Activated T-helper 2 cell treated with anti-CD3 and anti-CD28 coated beads, Interferon-gamma antibody, Interleukin-2, Interleukin-4, amounts not matched to agents 10 μg/mL and 5 μg/mL and 100 μg/mL, durations not matched to agents 14 hours and 24 hours and 36 hours (primary cell): ENCODE results near the gene HES3. TPM values are rescaled to one million over a fixed set of nuclear protein-coding genes. Genes with fewer than 3 reads are reported as not detected.

Experiments
- DNase-seq: peaks from one replicate; pipeline ENCODE4 v3.0.0; 2021; ENCODE audit warnings: low spot score
- H3K27ac Mint-ChIP-seq: one replicate; pipeline ENCODE4 v1.8.0; 2021; ENCODE audit warnings: mixed read lengths
- H3K27me3 Mint-ChIP-seq: one replicate; pipeline ENCODE4 v1.8.0; 2021; ENCODE audit warnings: low read depth, mixed read lengths
- H3K36me3 Mint-ChIP-seq: one replicate; pipeline ENCODE4 v1.8.0; 2021; ENCODE audit warnings: low read depth, mixed read lengths
- H3K4me1 Mint-ChIP-seq: one replicate; pipeline ENCODE4 v1.8.0; 2021; ENCODE audit warnings: low read depth, mixed read lengths
- H3K4me3 Mint-ChIP-seq: one replicate; pipeline ENCODE4 v1.8.0; 2021; ENCODE audit warnings: low read depth, mild to moderate bottlenecking, moderate library complexity, mixed read lengths
- H3K9me3 Mint-ChIP-seq: one replicate; pipeline ENCODE4 v1.8.0; 2021; ENCODE audit warnings: mixed read lengths
- intact Hi-C: fragments of 100-400 bp; cut with micrococcal nuclease; formaldehyde crosslinking; loops from one replicate; pipeline ENCODE4 v1.15.1; 2023
- total RNA-seq: library from RNA; stranded (reverse); gene quantifications from 2 replicates; pipeline ENCODE4 v1.2.3, GENCODE V29; 2022

The HES3 gene
- total RNA-seq = not detected in 2 replicates

DNA sequence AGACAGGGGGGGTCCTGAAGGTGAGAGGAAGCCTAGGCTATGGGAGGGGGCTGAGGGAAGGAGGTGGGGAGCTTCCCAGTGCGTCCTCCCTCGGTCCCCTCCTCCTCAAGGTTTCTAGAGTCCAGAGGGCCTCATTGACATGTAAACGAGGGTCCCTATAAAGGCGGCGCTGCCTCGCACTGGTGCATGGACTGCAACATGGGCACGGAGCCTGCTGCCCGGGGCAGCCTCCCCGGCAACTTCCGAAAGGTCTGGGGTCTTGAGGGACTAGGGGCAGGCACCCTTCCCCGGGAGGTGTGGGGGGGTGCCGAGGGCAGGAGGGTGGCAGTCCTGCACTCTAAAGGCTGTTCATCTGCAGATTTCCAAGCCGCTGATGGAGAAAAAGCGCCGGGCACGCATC is at the start of gene HES3:
HES3 (plus strand) TSS at position 187 of the 400 bp plus-strand sequence; CDS start at position 374, 187 bp downstream.
- Mint-ChIP-seq H3K4me3 (no peak within 1 kb of the TSS), H3K9me3 (no peaks in the 10 kb centered on the region), H3K36me3 (no peaks in the 10 kb centered on the region), H3K27ac (no peak within 1 kb of the TSS), H3K4me1 (peaks cover 7% of the 10 kb centered on the region), H3K27me3 (peaks cover 69% of the 10 kb centered on the region)
- no peak for DNase-seq
- intact Hi-C loops = no loop called here

DNA sequence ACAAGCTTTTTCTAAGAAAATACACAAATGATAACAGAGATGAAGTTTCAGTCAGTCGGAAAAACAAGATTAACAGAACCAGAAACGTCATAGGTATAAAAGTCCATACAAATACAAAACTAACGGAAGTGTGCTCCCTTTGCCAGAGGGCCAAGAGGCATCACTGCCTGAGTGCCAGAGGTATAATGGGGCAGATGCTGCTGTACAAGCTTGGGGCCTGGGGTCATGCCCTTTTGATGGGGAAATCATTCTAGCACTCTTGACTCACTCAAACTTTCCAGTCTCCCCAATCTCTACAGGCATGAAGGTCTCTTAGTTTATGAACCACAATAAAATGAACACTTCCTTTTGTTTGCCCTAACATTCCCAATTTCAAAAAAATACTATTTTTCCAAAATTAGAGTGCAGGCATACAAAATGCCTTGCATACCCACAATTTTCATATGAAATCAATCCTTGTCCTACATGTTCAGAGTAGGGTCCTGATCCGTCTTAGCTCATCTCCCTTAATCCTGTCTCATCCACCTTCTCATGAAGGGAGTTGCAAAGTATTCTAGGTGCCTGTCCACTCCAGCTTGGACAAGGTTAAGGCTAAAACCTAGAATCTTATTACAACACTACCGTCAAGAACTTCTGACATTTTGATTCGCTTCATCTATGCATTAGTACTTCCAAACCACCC is 46.1 kb upstream of the HES3 start:
- intact Hi-C loops = loop anchor here (1.0 to 5.0 kb wide), 5 partner anchors 8 to 206 kb away; partner anchors contain the start of genes ACOT7, ICMT, NPHP4 and RNF207
- no peaks in the 10 kb centered on the region for H3K9me3 Mint-ChIP-seq
- no peaks in the 10 kb centered on the region for H3K27me3 Mint-ChIP-seq

DNA sequence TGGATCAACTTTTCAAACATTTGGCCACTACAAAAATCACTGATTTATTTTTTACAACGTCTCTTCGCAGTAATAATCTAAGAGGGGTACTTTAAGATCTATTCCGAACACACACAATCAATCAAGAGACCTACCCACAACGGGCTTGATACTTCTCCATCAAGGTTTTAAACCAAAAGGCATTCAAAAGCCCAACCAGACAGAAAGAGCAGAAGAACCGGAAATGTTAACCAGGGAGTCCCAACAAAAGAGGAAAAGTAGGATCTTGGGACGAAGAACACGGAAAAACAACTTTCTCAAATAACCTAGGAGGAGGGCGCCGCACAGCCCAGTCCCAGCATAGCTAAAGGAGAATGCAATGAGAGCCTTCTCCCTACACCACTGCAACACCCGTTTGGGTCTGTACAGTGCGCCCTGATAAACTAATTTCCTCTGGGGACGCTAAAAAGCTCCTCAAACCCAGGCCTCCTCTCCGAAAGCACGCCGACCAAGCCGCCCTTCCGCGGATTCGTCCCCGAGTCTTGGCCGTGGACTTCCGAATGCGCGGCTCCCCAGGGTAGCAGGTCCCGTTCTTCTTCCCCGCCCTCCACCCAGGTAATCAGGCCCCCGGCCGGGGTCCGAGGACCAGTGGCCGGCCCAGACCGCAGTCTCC is 45.2 kb upstream of the HES3 start:
- Mint-ChIP-seq H3K9me3 (no peaks in the 10 kb centered on the region), H3K27me3 (no peaks in the 10 kb centered on the region), H3K4me1 (peaks cover 29% of the 10 kb centered on the region), H3K27ac (peak overlapping the region; percentile 89), H3K4me3 (peak overlapping the region; percentile 98), H3K36me3 (peaks cover 38% of the 10 kb centered on the region)
- intact Hi-C loops = loop anchor here (1.0 to 5.0 kb wide), 5 partner anchors 8 to 206 kb away; partner anchors contain the start of genes ACOT7, ICMT, NPHP4 and RNF207
- DNase-seq = peak; percentile 26

More for the DNA sequence above, 46.1 kb upstream of the HES3 start:
- Mint-ChIP-seq H3K36me3 (peaks cover 47% of the 10 kb centered on the region), H3K4me3 (peak overlapping the region; percentile 98), H3K27ac (peak overlapping the region; percentile 89), H3K4me1 (peaks cover 29% of the 10 kb centered on the region)
- no peak for DNase-seq

GRCh38 chr1:6199298-6200187 is 44.4 kb upstream of the HES3 start, which contains the start of gene RPL22:
Gene RPL22 (minus strand): TSS chr1:6199595. CDS start chr1:6199573, 22 bp downstream.
- intact Hi-C loops = loop anchor here (2.0 to 5.0 kb wide), 4 partner anchors 38 to 207 kb away; partner anchors contain the start of genes ACOT7, ICMT and NPHP4
- Mint-ChIP-seq H3K27ac (peak within 1 kb of the TSS; percentile 94), H3K4me1 (peaks cover 29% of the 10 kb centered on the region), H3K27me3 (no peaks in the 10 kb centered on the region), H3K36me3 (peaks cover 33% of the 10 kb centered on the region), H3K9me3 (no peaks in the 10 kb centered on the region), H3K4me3 (peak within 1 kb of the TSS; percentile 98)
- peak; percentile 97 for DNase-seq

DNA sequence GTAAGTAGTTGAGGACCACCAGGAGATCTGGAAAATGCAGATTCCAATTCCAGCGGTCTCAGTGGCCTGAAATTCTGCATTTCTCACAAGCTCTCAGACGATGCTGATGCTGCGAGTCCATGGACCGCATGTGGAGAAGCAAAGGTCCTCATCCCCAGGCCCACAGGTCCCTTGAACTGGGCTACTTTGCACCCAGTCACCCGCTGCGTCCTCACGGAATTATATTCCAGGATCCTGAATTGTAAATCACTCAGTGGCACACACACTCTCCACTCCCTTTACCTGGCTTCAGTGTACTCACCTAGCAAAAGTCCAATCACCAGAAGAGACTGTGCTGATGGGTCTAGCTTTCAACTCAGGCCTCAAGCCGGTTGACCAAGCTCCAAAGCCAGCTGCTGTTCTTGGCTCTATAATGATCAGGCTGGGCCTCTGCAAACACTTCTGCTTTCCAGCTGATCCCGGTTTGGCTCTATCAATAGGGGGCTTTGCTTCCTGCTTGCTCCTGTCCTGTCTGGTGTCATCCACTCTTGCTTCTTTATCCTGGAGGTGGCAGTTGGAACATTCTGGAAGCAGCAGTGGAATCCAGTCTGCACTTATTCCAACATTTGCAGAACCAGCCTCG is 43.7 kb upstream of the HES3 start:
- no peaks in the 10 kb centered on the region for H3K27me3 Mint-ChIP-seq
- H3K36me3 Mint-ChIP-seq = peaks cover 30% of the 10 kb centered on the region
- H3K4me3 Mint-ChIP-seq = peak overlapping the region; percentile 98
- intact Hi-C loops = no loop called here
- peaks cover 33% of the 10 kb centered on the region for H3K4me1 Mint-ChIP-seq
- no peak for DNase-seq
- peak overlapping the region; percentile 94 for H3K27ac Mint-ChIP-seq
- no peaks in the 10 kb centered on the region for H3K9me3 Mint-ChIP-seq

DNA sequence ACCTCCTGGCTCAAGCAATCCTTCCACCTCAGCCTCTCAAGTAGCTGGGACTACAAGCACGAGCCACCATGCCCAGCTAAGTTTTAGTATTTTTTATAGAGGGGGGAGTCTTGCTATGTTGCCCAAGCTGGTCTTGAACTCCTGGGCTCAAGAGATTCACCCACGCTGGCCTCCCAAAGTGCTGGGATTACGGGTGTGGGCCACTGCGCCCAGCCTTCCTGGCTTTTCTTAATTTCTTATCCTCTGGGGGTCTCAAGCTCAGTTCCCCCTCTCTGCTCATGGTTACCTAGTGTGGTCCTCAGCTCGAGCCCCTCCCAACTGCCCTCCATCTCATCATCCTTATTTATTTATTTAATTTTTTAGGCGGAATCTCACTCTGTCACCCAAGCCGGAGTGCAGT is 41.7 kb upstream of the HES3 start:
- no peak overlapping the region for H3K4me3 Mint-ChIP-seq
- DNase-seq = no peak
- peaks cover 30% of the 10 kb centered on the region for H3K4me1 Mint-ChIP-seq
- no peaks in the 10 kb centered on the region for H3K9me3 Mint-ChIP-seq
- no peak overlapping the region for H3K27ac Mint-ChIP-seq
- H3K27me3 Mint-ChIP-seq = no peaks in the 10 kb centered on the region
- H3K36me3 Mint-ChIP-seq = peaks cover 18% of the 10 kb centered on the region
- intact Hi-C loops = no loop called here

DNA sequence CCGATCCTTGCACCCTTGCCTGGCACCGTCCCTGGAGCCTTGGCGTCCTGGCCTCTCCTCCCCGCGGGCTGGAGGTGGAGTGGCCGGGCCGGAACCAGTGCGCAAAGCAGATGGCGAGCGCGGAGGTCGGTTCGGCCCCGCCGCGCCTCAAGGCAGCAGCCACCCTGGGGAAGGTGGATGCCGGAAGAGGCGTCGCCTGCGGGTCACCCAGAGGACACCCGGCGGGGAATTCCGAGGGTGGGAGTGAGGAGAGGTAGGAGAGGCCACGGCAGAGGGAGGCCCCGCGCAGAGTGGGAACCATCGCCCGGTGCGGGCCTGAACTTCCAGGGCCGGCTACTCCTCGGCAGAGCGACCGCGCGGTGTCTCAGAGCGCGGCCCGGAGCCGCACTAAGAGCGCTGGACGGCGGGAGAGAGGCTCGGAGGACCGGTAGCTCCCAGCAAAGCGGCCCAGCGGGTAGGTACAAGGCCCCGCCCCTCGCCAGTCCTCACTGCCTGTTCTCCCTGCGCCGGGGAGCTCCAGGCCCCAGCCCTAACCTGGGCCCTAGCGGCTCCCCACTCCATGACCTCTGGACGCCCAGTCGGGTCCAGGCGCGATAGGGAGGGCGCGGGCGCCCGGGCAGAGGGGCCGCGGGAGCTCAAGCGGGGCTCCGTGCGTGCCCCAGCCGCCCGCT is 38.0 kb upstream of the HES3 start, which contains the start of gene RNF207:
RNF207 (plus strand) TSS at position 271 of the 671 bp plus-strand sequence. CDS start 417 bp downstream, outside the sequence.
- H3K27ac Mint-ChIP-seq = peak within 1 kb of the TSS; percentile 46
- intact Hi-C loops = loop anchor here (1.0 to 5.0 kb wide), 3 partner anchors 8 to 179 kb away; partner anchors contain the start of gene ICMT
- peaks cover 18% of the 10 kb centered on the region for H3K36me3 Mint-ChIP-seq

GRCh38 chr1:6206520-6206855 is 37.5 kb upstream of the HES3 start:
- Mint-ChIP-seq H3K9me3 (no peaks in the 10 kb centered on the region), H3K36me3 (peaks cover 18% of the 10 kb centered on the region), H3K4me3 (peak overlapping the region; percentile 79), H3K27me3 (no peaks in the 10 kb centered on the region), H3K4me1 (peaks cover 11% of the 10 kb centered on the region), H3K27ac (no peak overlapping the region)
- intact Hi-C loops = loop anchor here (1.0 to 5.0 kb wide), 3 partner anchors 8 to 179 kb away; partner anchors contain the start of gene ICMT
- no peak for DNase-seq

More for the DNA sequence above, 38.0 kb upstream of the HES3 start, which contains the start of gene RNF207:
- Mint-ChIP-seq H3K27me3 (no peaks in the 10 kb centered on the region), H3K4me1 (peaks cover 11% of the 10 kb centered on the region), H3K4me3 (peak within 1 kb of the TSS; percentile 79), H3K9me3 (no peaks in the 10 kb centered on the region)
- peak; percentile 66 for DNase-seq

DNA sequence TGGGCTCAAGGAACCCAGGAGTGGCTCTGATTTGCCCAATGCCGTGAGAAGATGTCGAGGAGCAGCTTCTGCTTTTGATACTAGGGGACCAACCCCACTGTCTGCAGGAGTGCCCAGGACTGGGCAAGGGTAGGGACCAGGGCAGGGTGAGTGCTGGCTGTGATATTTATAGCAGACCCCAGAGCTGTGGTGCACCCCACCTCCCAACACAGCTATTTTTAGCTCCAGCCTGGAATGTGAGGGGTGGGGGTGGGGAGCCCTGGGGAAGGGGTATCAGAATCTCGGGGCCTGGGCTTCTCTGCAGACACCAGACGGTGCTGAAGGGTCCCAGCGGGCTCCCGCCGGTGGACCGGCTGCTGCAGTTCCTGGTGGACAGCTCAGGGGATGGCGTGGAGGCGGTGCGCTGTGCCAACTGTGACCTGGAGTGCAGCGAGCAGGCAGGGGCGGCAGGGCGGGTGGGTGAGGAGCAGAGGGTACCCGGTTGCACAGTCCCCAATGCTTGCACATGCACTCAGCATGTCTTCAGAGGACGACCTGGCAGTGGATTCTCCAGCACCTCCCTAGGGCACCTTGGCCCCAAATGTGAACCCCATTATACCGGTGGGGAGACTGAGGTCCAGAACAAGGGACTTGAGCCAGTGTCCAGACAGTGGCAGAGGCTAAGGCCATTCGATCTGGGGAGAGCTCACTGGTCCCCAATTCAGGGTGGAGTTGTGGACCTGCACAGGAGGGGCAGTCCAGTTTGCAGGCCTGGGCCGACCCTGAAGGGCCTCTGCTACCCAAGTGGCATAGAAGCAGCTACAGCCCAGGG is 36.7 kb upstream of the HES3 start:
- Mint-ChIP-seq H3K27ac (no peak overlapping the region), H3K36me3 (peaks cover 23% of the 10 kb centered on the region), H3K4me1 (peaks cover 11% of the 10 kb centered on the region), H3K4me3 (peak overlapping the region; percentile 79), H3K27me3 (no peaks in the 10 kb centered on the region), H3K9me3 (no peaks in the 10 kb centered on the region)
- intact Hi-C loops = loop anchor here (2.0 to 5.0 kb wide), 2 partner anchors 28 to 180 kb away; partner anchors contain the start of gene ICMT
- no peak for DNase-seq

- Mint-ChIP-seq H3K9me3 (no peaks in the 10 kb centered on the region), H3K4me1 (peaks cover 11% of the 10 kb centered on the region), H3K36me3 (peaks cover 23% of the 10 kb centered on the region), H3K27me3 (no peaks in the 10 kb centered on the region), H3K4me3 (peak overlapping the region; percentile 2), H3K27ac (no peak overlapping the region)
- no peak for DNase-seq
- intact Hi-C loops = loop anchor here (2.0 to 5.0 kb wide), 2 partner anchors 27 to 181 kb away; partner anchors contain the start of gene ICMT
Measured at GRCh38 chr1:6207921-6208320, 36.1 kb upstream of the HES3 start.
